GM12878 (cell line): ENCODE data around the gene KIF15. TPM values are rescaled to one million over a fixed set of nuclear protein-coding genes. Genes with fewer than 3 reads are reported as not detected.

Experiments
- ATAC-seq: fragments of 200-7000 bp; cut with Tn5 transposase; 3 replicates; pipeline ENCODE4 v1.9.1; 2020; ENCODE audit warnings: mild to moderate bottlenecking, moderate library complexity
- BruUV-seq: library from RNA; stranded (reverse); fragments of 400-500 nt; replicated peaks from 2 replicates; lab custom pipeline; 2021; lab: Mats Ljungman, UMichigan
- CTCF ChIA-PET: fragments of 300-600 bp; sonication (Branson Sonifier 250); formaldehyde crosslinking; extraction: SDS; loops from one replicate; lab custom pipeline; 2021; ENCODE audit warnings: inconsistent platforms; lab: Yijun Ruan, JAX
- POLR2A ChIA-PET: fragments of 350-600 bp; formaldehyde crosslinking; extraction: SDS; loops from one replicate; lab custom pipeline; 2021; ENCODE audit warnings: inconsistent platforms; lab: Charles Lee
- RAD21 ChIA-PET: fragments of 300-600 bp; sonication (Branson Sonifier 250); formaldehyde crosslinking; loops from one replicate; lab custom pipeline; 2023; ENCODE audit warnings: antibody characterized with exemption; ENCODE audit not compliant: unreplicated experiment; lab: Charles Lee
- SMC1A ChIA-PET: fragments of 300-600 bp; sonication (Branson Sonifier 250); formaldehyde crosslinking; loops from one replicate; lab custom pipeline; 2023; ENCODE audit not compliant: unreplicated experiment, uncharacterized antibody; lab: Charles Lee
- DNase-seq: peaks from one replicate; pipeline ENCODE4 v3.0.0-alpha.2; 2011; ENCODE audit warnings: low read depth, low spot score
- FAIRE-seq: peaks from 3 replicates; lab custom pipeline; 2011; peaks lifted over from hg19 to GRCh38; lab: Jason Lieb, UNC
- H2AFZ ChIP-seq: 2 replicates; pipeline ENCODE4 v1.6.0; 2011; ENCODE audit warnings: low read depth, low read length, control low read depth; ENCODE audit not compliant: control insufficient read depth
- H3K27ac ChIP-seq: 2 replicates; pipeline ENCODE4 v1.5.1; 2011; ENCODE audit warnings: control low read depth; ENCODE audit not compliant: control insufficient read depth, insufficient read depth
- H3K27me3 ChIP-seq, 2 experiments: replicated peaks in 1 of 2; 2 replicates each; pipeline versions ENCODE4 v1.6.0 to v1.6.1; 2011; ENCODE audit warnings: low read length in 1 of 2; ENCODE audit not compliant: control insufficient read depth in 2 of 2, insufficient read depth in 2 of 2
- H3K36me3 ChIP-seq, 2 experiments: 2 replicates each; pipeline ENCODE4 v1.5.1; 2011; ENCODE audit warnings: low read length in 1 of 2; ENCODE audit not compliant: control insufficient read depth in 2 of 2, insufficient read depth in 2 of 2
- H3K4me1 ChIP-seq: 2 replicates; pipeline ENCODE4 v1.6.1; 2011; ENCODE audit warnings: mild to moderate bottlenecking, low read length, moderate library complexity, mixed read lengths; ENCODE audit not compliant: control insufficient read depth, insufficient read depth
- H3K4me2 ChIP-seq: 2 replicates; pipeline ENCODE4 v1.6.0; 2011; ENCODE audit warnings: control low read depth; ENCODE audit not compliant: control insufficient read depth, insufficient read depth
- H3K4me3 ChIP-seq: fragments of 200-600 bp; sonication (generic); 2 replicates; pipeline ENCODE4 v1.5.1; 2016
- H3K79me2 ChIP-seq: 2 replicates; pipeline ENCODE4 v1.6.0; 2011; ENCODE audit warnings: low read length; ENCODE audit not compliant: control insufficient read depth, insufficient read depth
- H3K9ac ChIP-seq: 2 replicates; pipeline ENCODE4 v1.8.0; 2011; ENCODE audit warnings: low read length, control low read depth, mixed read lengths; ENCODE audit not compliant: control insufficient read depth, insufficient read depth
- H3K9me3 ChIP-seq: replicated peaks from 3 replicates; pipeline ENCODE4 v1.5.1; 2011; ENCODE audit warnings: mild to moderate bottlenecking, low read length; ENCODE audit not compliant: control insufficient read depth, insufficient read depth
- H4K20me1 ChIP-seq: 2 replicates; pipeline ENCODE4 v1.6.0; 2011; ENCODE audit not compliant: control insufficient read depth, insufficient read depth
- BMI1 ChIP-seq: fragments of 450-650 bp; IDR thresholded peaks from 2 replicates; pipeline ENCODE4 v1.6.1; 2016; ENCODE audit warnings: mild to moderate bottlenecking, moderate library complexity, borderline replicate concordance
- CREM ChIP-seq: IDR thresholded peaks from 2 replicates; pipeline ENCODE4 v1.6.1; 2014; ENCODE audit warnings: antibody characterized with exemption, low read depth
- E4F1 ChIP-seq: fragments of 450-650 bp; IDR thresholded peaks from 2 replicates; pipeline ENCODE4 v1.6.1; 2018; ENCODE audit warnings: borderline replicate concordance, mild to moderate bottlenecking; ENCODE audit not compliant: partially characterized antibody
- HCFC1 ChIP-seq: fragments of 150-350 bp; IDR thresholded peaks from 2 replicates; pipeline ENCODE4 v1.6.1; 2014; ENCODE audit warnings: low read length
- HDAC6 ChIP-seq: fragments of 200-600 bp; sonication (generic); IDR thresholded peaks from one replicate; pipeline ENCODE4 v1.8.0; 2017; ENCODE audit warnings: antibody characterized with exemption; ENCODE audit not compliant: unreplicated experiment
- NKRF ChIP-seq: fragments of 450-650 bp; conservative IDR thresholded peaks from 2 replicates; pipeline ENCODE4 v1.6.1; 2017; ENCODE audit warnings: mild to moderate bottlenecking, moderate library complexity
- PAX5 ChIP-seq: IDR thresholded peaks from 2 replicates; pipeline ENCODE4 v1.6.1; 2011; ENCODE audit warnings: low read depth, low read length, borderline replicate concordance
- STAT3 ChIP-seq: IDR thresholded peaks from 2 replicates; pipeline ENCODE4 v1.6.1; 2011; ENCODE audit warnings: low read depth, low read length, improper control_type of control experiment
- SUZ12 ChIP-seq: fragments of 200-600 bp; sonication (generic); IDR thresholded peaks from one replicate; pipeline ENCODE4 v1.6.1; 2018; ENCODE audit warnings: antibody characterized with exemption, mild to moderate bottlenecking; ENCODE audit not compliant: unreplicated experiment
- TBL1XR1 ChIP-seq: IDR thresholded peaks from 2 replicates; pipeline ENCODE4 v1.6.1; 2012; ENCODE audit warnings: low read depth, low read length, improper control_type of control experiment
- TCF3 ChIP-seq: IDR thresholded peaks from 2 replicates; pipeline ENCODE4 v1.6.1; 2012; ENCODE audit warnings: low read depth, mild to moderate bottlenecking, low read length, borderline replicate concordance; ENCODE audit not compliant: insufficient read depth
- TCF7 ChIP-seq: IDR thresholded peaks from 2 replicates; pipeline ENCODE4 v1.6.1; 2014; ENCODE audit warnings: antibody characterized with exemption, borderline replicate concordance
- YY1 ChIP-seq: IDR thresholded peaks from 2 replicates; pipeline ENCODE4 v1.6.1; 2011; ENCODE audit warnings: low read depth, mild to moderate bottlenecking, low read length
- WGBS: methylation state at CpG from one replicate; pipeline ENCODE4 v1.1.6; 2016; ENCODE audit warnings: low lambda C conversion rate; ENCODE audit not compliant: insufficient replicate concordance, insufficient coverage; ENCODE audit errors: missing lambda C conversion rate; 5-methylcytosine and 5-hydroxymethylcytosine counted together
- in situ Hi-C: fragments of 300-500 bp; cut with MboI; formaldehyde crosslinking; loops from 9 replicates; pipeline ENCODE4 v1.14.3; 2018; ENCODE audit warnings: mixed read lengths
- intact Hi-C: fragments of 100-400 bp; cut with micrococcal nuclease; formaldehyde crosslinking; loops from one replicate; pipeline ENCODE4 v1.14.2; 2022; ENCODE audit not compliant: unreplicated experiment
- polyA plus RNA-seq, 11 experiments: library from polyadenylated mRNA; depleted of rRNA in 4 of 11; unstranded in 6 of 11; stranded (reverse) in 5 of 11; fragments of >200 nt; fragmentation: Nextera tagmentation in 4 of 11; fragmentation: Illumina TruSeq in 1 of 11; extraction: Ambion mirVana in 4 of 11; extraction: Trizol in 1 of 11; gene quantifications; 1 replicate in 1 of 11; 2 replicates in 10 of 11; pipeline versions ENCODE4 v1.2.1 to v1.2.3, GENCODE V29; 2011 to 2016; ENCODE audit warnings: inconsistent platforms in 2 of 11, missing spikeins in 2 of 11, low read depth in 1 of 11
- total RNA-seq, 4 experiments: library from RNA; depleted of rRNA in 3 of 4; stranded (reverse); fragments of >200 nt in 3 of 4; fragmentation: Illumina TruSeq in 1 of 4; extraction: Trizol in 1 of 4; gene quantifications; 2 replicates each; pipeline versions ENCODE4 v1.2.1 to v1.2.3, GENCODE V29; 2013 to 2021
- TF ChIP-seq, protein P1 (sequence below): fragments of 450-650 bp; formaldehyde crosslinking; IDR thresholded peaks from 2 replicates; pipeline ENCODE4 v1.5.0; 2022; ENCODE audit warnings: mild to moderate bottlenecking, missing genetic modification characterization
- TF ChIP-seq, protein P2 (sequence below): IDR thresholded peaks from 2 replicates; pipeline ENCODE4 v1.6.1; 2012; ENCODE audit warnings: low read depth, low read length, improper control_type of control experiment

KIF15 gene
- total and polyA plus RNA-seq, 10 of the 15 experiments (the other 5 are each of a cell fraction or from before 2014, with no cell fraction given) = 12.3 to 51.8 (median 26.0) TPM

- TF ChIP-seq E4F1 (no peak), STAT3 (no peak)
Measured at GRCh38 chr3:44874308-44874707, 112.7 kb downstream of the KIF15 start, which contains the start of gene TGM4 (continued).

GRCh38 chr3:44875596-44875995 is 114.0 kb downstream of the KIF15 start:
- BruUV-seq = no TSS peak
- CTCF ChIA-PET = no interaction called here
- WGBS = 11% methylated on average over 3 of the region's 3 CpGs
- POLR2A ChIA-PET = no interaction called here
- SMC1A ChIA-PET = interaction anchor here (1.0 to 1.6 kb wide), 2 partner anchors 12 to 39 kb away, joined by 3 to 4 read pairs; no protein-coding TSS in a partner anchor
- intact Hi-C loops = no loop called here
- no peaks in the 10 kb centered on the region for H3K27me3 ChIP-seq
- H3K9me3 ChIP-seq = no peaks in the 10 kb centered on the region
- no peak for FAIRE-seq
- no peaks in the 10 kb centered on the region for H3K79me2 ChIP-seq
- H3K4me3 ChIP-seq = no peak overlapping the region
- no peak overlapping the region for H2AFZ ChIP-seq
- TF ChIP-seq HCFC1 = no peak
- TF ChIP-seq, protein P1, sequence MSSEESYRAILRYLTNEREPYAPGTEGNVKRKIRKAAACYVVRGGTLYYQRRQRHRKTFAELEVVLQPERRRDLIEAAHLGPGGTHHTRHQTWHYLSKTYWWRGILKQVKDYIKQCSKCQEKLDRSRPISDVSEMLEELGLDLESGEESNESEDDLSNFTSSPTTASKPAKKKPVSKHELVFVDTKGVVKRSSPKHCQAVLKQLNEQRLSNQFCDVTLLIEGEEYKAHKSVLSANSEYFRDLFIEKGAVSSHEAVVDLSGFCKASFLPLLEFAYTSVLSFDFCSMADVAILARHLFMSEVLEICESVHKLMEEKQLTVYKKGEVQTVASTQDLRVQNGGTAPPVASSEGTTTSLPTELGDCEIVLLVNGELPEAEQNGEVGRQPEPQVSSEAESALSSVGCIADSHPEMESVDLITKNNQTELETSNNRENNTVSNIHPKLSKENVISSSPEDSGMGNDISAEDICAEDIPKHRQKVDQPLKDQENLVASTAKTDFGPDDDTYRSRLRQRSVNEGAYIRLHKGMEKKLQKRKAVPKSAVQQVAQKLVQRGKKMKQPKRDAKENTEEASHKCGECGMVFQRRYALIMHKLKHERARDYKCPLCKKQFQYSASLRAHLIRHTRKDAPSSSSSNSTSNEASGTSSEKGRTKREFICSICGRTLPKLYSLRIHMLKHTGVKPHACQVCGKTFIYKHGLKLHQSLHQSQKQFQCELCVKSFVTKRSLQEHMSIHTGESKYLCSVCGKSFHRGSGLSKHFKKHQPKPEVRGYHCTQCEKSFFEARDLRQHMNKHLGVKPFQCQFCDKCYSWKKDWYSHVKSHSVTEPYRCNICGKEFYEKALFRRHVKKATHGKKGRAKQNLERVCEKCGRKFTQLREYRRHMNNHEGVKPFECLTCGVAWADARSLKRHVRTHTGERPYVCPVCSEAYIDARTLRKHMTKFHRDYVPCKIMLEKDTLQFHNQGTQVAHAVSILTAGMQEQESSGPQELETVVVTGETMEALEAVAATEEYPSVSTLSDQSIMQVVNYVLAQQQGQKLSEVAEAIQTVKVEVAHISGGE (CRISPR knock-in tag) = no peak
- TF ChIP-seq BMI1 = no peak
- TF ChIP-seq TCF7 = no peak
- no peak for TF ChIP-seq PAX5
- no peak for TF ChIP-seq TCF3
- TF ChIP-seq TBL1XR1 = no peak
- no peak for TF ChIP-seq HDAC6
- no peak for TF ChIP-seq CREM
- no peak for TF ChIP-seq NKRF
- no peak for TF ChIP-seq YY1
- TF ChIP-seq, protein P2, sequence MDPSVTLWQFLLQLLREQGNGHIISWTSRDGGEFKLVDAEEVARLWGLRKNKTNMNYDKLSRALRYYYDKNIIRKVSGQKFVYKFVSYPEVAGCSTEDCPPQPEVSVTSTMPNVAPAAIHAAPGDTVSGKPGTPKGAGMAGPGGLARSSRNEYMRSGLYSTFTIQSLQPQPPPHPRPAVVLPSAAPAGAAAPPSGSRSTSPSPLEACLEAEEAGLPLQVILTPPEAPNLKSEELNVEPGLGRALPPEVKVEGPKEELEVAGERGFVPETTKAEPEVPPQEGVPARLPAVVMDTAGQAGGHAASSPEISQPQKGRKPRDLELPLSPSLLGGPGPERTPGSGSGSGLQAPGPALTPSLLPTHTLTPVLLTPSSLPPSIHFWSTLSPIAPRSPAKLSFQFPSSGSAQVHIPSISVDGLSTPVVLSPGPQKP = no peak
- no peak for TF ChIP-seq SUZ12
- H3K27ac ChIP-seq = no peak overlapping the region
- H3K4me2 ChIP-seq = no peak overlapping the region
- RAD21 ChIA-PET = no interaction called here
- no peak for ATAC-seq
- no peaks in the 10 kb centered on the region for H4K20me1 ChIP-seq
- no peak for DNase-seq
- no peaks in the 10 kb centered on the region for H3K36me3 ChIP-seq
- H3K9ac ChIP-seq = no peak overlapping the region
- in situ Hi-C loops = no loop called here
- no peaks in the 10 kb centered on the region for H3K4me1 ChIP-seq
